ENCODE data around the gene FLRT1. TPM values are rescaled to one million over a fixed set of nuclear protein-coding genes. Genes with fewer than 3 reads are reported as not detected.

The FLRT1 gene
- total RNA-seq, 2 donors from 2014 or later: not detected

DNA sequence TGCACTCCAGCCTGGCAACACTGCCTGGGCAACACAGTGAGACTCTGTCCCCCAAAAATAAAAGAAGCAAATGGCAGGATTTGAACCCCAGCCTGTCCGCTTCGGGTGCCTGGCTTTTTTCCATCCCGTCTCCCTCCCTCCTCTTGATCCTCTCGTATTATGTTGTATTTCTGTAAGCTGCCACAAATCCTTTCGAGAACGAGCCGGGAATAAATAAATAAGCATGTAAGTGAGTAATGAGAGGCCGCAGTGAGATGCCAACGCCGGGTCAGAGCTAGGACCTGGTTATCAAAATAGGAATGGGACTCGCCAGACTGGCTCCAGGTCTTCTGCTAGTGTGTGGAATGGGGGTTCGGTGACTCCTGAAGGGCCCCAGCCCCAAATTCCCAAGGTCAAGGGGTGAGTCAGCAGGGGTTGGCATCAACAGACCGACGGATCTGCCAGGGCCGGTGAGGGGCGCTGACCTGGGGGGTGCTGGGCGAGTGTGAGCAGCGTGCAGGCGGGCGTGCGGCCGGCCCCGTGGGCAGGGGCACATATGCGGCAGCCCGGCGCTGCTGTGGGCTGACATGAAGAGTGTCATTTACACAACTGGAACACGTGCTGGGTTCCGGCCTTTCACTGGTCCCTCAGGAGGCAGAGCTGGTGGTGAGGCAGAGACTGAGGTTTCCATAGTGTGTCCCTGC is 47.8 kb downstream of the FLRT1 start:
- Histone ChIP-seq H3K36me3 (ENCODE audit: control insufficient read depth, insufficient read depth, low read length) (no peaks in the 10 kb centered on the region), H3K9ac (ENCODE audit: extremely low read depth, low read length, poor library complexity, severe bottlenecking) (no peak overlapping the region), H3K4me1 (ENCODE audit: control insufficient read depth, insufficient read depth, low read length) (no peaks in the 10 kb centered on the region), H3K27ac (ENCODE audit: low read depth, low read length) (no peak overlapping the region), H3K27me3 (ENCODE audit: control insufficient read depth, insufficient read depth, low read length, poor library complexity, severe bottlenecking) (no peaks in the 10 kb centered on the region), H3K4me3 (ENCODE audit: low read length) (no peak overlapping the region), H3K9me3 (ENCODE audit: control insufficient read depth, low read length) (no peaks in the 10 kb centered on the region)
- no peak overlapping the region for H3K27ac Mint-ChIP-seq
- TF ChIP-seq, protein P1, sequence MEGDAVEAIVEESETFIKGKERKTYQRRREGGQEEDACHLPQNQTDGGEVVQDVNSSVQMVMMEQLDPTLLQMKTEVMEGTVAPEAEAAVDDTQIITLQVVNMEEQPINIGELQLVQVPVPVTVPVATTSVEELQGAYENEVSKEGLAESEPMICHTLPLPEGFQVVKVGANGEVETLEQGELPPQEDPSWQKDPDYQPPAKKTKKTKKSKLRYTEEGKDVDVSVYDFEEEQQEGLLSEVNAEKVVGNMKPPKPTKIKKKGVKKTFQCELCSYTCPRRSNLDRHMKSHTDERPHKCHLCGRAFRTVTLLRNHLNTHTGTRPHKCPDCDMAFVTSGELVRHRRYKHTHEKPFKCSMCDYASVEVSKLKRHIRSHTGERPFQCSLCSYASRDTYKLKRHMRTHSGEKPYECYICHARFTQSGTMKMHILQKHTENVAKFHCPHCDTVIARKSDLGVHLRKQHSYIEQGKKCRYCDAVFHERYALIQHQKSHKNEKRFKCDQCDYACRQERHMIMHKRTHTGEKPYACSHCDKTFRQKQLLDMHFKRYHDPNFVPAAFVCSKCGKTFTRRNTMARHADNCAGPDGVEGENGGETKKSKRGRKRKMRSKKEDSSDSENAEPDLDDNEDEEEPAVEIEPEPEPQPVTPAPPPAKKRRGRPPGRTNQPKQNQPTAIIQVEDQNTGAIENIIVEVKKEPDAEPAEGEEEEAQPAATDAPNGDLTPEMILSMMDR (conservative IDR thresholded peaks at IDR 0.05): no peak
- no peak for DNase-seq
- H3K36me3 Mint-ChIP-seq (ENCODE audit: low read depth): no peaks in the 10 kb centered on the region
- 94 to 95% methylated on average over 25 to 28 of the region's 28 CpGs for WGBS, 2 experiments (ENCODE audit: insufficient coverage in 1 of 2, insufficient read length in 1 of 2)
- H3K27me3 Mint-ChIP-seq (ENCODE audit: insufficient read depth): peaks cover 37% of the 10 kb centered on the region
- no peaks in the 10 kb centered on the region for H3K9me3 Mint-ChIP-seq
- H3K4me1 Mint-ChIP-seq: peaks cover 2% of the 10 kb centered on the region
- no peak overlapping the region for H3K4me3 Mint-ChIP-seq

DNA sequence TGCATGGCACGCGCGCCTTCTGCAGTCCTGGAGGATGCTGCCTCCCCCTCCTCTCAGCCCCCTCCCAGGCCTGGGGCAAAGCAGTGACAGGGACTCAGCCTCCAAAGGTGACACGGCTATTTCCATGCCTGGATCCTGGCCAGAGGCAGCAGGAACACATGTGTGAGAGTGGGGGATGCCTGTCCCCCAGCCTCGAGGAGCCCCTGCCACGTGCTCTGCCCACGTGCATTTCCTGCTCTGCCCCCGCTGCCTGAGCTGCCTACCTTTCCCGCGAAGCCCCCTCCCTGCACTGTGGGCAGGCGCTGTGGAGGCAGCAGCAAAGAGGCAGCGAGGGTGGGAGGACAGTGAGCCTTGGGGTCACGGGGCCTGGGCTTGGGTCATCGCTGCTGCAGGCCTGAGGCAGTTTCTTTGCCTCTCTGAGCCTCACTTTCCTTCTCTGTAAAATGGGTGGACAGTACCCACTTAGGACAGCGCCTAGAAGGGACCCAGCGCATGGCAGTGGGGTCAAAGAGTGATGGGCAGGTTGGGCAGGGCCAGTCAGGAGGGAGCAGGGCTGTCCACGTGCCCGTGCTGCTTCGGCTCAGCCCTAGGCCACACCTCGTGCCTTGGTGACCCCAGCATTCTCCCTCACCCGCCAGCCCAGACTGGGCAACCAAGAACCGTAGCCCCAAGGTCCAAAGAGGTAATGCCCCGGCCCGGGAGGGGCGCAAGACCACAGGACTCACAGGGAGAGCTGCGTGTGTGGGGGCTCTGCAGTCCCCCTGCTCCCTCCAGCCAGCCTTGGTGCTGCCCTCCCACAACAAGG is 48.6 kb downstream of the FLRT1 start:
- Mint-ChIP-seq H3K9me3 (no peaks in the 10 kb centered on the region), H3K4me1 (peaks cover 4% of the 10 kb centered on the region), H3K36me3 (ENCODE audit: low read depth) (no peaks in the 10 kb centered on the region), H3K4me3 (no peak overlapping the region), H3K27ac (no peak overlapping the region), H3K27me3 (ENCODE audit: insufficient read depth) (peaks cover 32% of the 10 kb centered on the region)
- Histone ChIP-seq H3K27me3 (ENCODE audit: control insufficient read depth, insufficient read depth, low read length, poor library complexity, severe bottlenecking) (no peaks in the 10 kb centered on the region), H3K36me3 (ENCODE audit: control insufficient read depth, insufficient read depth, low read length) (no peaks in the 10 kb centered on the region), H3K27ac (ENCODE audit: low read depth, low read length) (no peak overlapping the region), H3K4me3 (ENCODE audit: low read length) (no peak overlapping the region), H3K9me3 (ENCODE audit: control insufficient read depth, low read length) (no peaks in the 10 kb centered on the region), H3K4me1 (ENCODE audit: control insufficient read depth, insufficient read depth, low read length) (no peaks in the 10 kb centered on the region), H3K9ac (ENCODE audit: extremely low read depth, low read length, poor library complexity, severe bottlenecking) (no peak overlapping the region)
- no peak for DNase-seq
- 89 to 92% methylated on average over 21 to 26 of the region's 26 CpGs for WGBS, 2 experiments (ENCODE audit: insufficient coverage in 1 of 2, insufficient read length in 1 of 2)
- TF ChIP-seq, protein P1 (conservative IDR thresholded peaks at IDR 0.05): no peak

DNA sequence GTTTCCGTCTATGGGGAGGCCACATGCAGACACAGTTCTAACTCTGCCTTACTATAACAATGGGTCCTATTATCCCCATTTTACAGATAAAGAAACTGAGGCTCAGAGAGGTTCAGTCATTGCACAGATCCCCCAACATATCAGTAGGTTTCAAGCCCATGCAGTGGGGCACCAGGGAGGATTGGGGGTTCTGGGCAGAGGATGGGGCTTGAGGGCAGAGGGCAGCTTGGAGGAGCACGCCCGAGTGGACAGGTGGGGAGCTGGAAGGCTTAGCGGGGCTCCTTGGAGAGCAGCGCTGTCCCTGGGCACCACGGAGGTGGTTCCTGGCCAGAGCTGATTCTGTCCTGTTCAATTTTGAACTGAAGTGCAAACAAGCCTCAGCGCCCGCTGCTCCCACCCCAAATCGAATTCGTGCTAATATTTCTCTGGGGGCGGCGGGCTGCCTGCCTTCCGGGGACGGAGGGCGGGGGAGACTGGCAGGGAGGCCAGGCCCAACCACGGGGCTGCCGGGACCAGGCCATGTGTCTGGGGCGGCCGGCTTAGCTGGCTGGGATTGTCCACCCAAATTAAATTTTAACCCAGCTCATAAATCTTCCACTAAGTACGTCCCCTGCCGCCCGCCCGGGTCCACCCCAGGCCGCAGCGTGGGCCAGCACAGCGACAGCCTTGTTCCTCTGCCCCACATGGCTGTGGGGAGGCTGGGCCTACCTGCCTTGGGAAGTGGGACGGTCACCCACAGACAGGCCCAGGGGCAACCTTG is 49.4 kb downstream of the FLRT1 start:
- Mint-ChIP-seq H3K27ac (no peak overlapping the region), H3K4me3 (no peak overlapping the region), H3K27me3 (ENCODE audit: insufficient read depth) (peaks cover 27% of the 10 kb centered on the region), H3K4me1 (peaks cover 4% of the 10 kb centered on the region), H3K9me3 (no peaks in the 10 kb centered on the region), H3K36me3 (ENCODE audit: low read depth) (no peaks in the 10 kb centered on the region)
- Histone ChIP-seq H3K9me3 (ENCODE audit: control insufficient read depth, low read length) (no peaks in the 10 kb centered on the region), H3K4me3 (ENCODE audit: low read length) (no peak overlapping the region), H3K27me3 (ENCODE audit: control insufficient read depth, insufficient read depth, low read length, poor library complexity, severe bottlenecking) (no peaks in the 10 kb centered on the region), H3K4me1 (ENCODE audit: control insufficient read depth, insufficient read depth, low read length) (no peaks in the 10 kb centered on the region), H3K27ac (ENCODE audit: low read depth, low read length) (no peak overlapping the region), H3K9ac (ENCODE audit: extremely low read depth, low read length, poor library complexity, severe bottlenecking) (no peak overlapping the region), H3K36me3 (ENCODE audit: control insufficient read depth, insufficient read depth, low read length) (no peaks in the 10 kb centered on the region)
- TF ChIP-seq, protein P1 (conservative IDR thresholded peaks at IDR 0.05): no peak
- WGBS, 2 experiments (ENCODE audit: insufficient coverage in 1 of 2, insufficient read length in 1 of 2): 90% methylated on average over 10 to 27 of the region's 27 CpGs
- no peak for DNase-seq

Other genes starting within 250 kb of the FLRT1 start
- gene SPINDOC, start 222.5 kb upstream of the FLRT1 start, total RNA-seq: 100 to 1,000 TPM in 1 of 2 donors, 10 to 100 TPM in 1; 96.1 to 103 TPM
- 10 to 100 TPM; 39.7 to 39.8 TPM for gene MARK2, start 196.8 kb upstream of the FLRT1 start, total RNA-seq
- gene RCOR2, start 118.8 kb upstream of the FLRT1 start, total RNA-seq: 10 to 100 TPM; 45.0 to 51.4 TPM
- 10 to 100 TPM; 47.2 to 53.5 TPM for gene NAA40, start 96.9 kb upstream of the FLRT1 start, total RNA-seq
- gene COX8A, start 61.3 kb upstream of the FLRT1 start, total RNA-seq: 100 to 1,000 TPM; 258 to 298 TPM
- 10 to 100 TPM; 87.7 to 95.1 TPM for gene OTUB1, start 49.5 kb upstream of the FLRT1 start, total RNA-seq
- gene MACROD1, start 130.2 kb downstream of the FLRT1 start, total RNA-seq: 10 to 100 TPM; 23.0 to 41.9 TPM
- gene STIP1, start 150.2 kb downstream of the FLRT1 start, total RNA-seq: 100 to 1,000 TPM; 230 to 257 TPM
- gene FERMT3, start 170.8 kb downstream of the FLRT1 start, total RNA-seq: 1 to 10 TPM; 4.2 to 5.3 TPM
- gene TRPT1, start 190.3 kb downstream of the FLRT1 start, total RNA-seq: 10 to 100 TPM; 45.6 to 60.4 TPM
- gene NUDT22, start 190.3 kb downstream of the FLRT1 start, total RNA-seq: 10 to 100 TPM; 54.4 to 55.9 TPM
- gene DNAJC4, start 194.6 kb downstream of the FLRT1 start, total RNA-seq: 10 to 100 TPM; 20.3 to 22.9 TPM
- 10 to 100 TPM; 58.9 to 78.4 TPM for gene VEGFB, start 198.7 kb downstream of the FLRT1 start, total RNA-seq
- gene FKBP2, start 205.2 kb downstream of the FLRT1 start, total RNA-seq: 10 to 100 TPM; 44.6 to 53.7 TPM
- 100 to 1,000 TPM; 228 to 265 TPM for gene PPP1R14B, start 211.0 kb downstream of the FLRT1 start, total RNA-seq
- 10 to 100 TPM; 75.0 to 83.2 TPM for gene PLCB3, start 215.6 kb downstream of the FLRT1 start, total RNA-seq
- gene BAD, start 248.7 kb downstream of the FLRT1 start, total RNA-seq: 10 to 100 TPM; 42.3 to 48.2 TPM
- gene GPR137, start 249.9 kb downstream of the FLRT1 start, total RNA-seq: 10 to 100 TPM; 57.7 to 58.4 TPM